ENCODE results near the gene ZNF580.

ZNF580 gene

DNA sequence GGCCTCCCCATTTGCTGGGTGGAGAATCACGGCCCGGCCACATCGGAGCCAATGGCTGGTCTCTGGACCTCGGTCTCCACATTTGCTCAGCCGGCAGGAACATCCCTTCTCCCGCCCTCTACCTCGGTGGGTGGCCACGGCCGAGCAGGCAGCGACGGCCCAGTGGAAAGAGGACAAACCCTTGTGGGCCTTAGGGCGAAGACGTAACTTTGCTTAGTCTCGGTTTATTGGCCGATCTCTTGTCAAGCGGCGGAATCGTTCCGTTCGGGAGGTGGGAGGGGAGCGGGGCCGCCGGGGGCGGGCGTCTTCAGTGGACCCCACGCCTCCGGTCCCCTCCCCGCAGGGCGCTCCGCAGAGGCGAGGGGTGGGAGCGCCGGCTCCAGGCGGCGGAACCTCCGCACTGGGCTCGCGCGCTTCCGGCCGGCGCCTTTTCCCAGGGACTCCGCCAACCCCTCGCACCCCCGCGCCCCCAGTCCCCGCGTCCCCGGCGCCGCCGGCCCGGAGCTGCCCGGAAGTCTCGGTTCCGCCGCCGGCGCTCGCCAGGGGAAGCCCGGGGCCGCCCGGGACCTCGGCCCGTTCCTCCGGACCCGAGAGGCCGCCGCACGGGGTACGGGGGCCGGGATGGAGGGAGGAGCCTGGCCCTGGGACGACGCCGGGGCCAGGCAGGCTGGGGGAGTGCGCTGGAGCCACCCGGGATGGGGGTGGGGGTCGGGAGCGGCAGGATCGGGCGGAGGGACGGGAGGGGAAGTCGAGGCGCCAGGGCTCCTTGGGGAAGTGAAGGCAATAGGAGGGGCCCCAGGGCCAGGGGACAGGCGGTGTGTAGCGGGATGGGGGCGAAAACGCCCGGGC is at the start of gene ZNF580:
TSS of gene ZNF580 (plus strand) at position 426 of the 849 bp plus-strand sequence. CDS start 1,507 bp downstream, outside the sequence.
- DNase-seq (ENCODE audit: low read depth in 2 of 2), result peak in 1 of 2 donors; percentile 59

DNA sequence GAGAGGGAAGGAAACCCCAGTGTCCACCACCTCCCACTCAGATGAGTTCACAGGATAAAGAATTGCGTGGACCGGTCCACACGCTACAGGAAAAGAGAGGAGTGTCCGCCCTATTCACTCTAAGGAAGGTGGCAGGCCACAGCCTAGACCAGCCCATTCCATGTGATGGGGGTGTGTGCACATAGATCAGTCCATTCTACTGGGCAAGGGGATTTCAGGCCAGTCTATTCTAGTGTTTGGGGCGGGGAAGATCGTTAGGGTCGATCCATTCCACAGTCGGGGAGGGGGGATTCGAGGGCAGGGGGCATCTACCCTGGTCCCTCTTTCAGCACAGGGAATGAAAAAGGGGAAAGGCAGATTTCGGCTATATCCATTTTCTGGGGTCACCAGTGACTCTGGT is 49.2 kb upstream of the ZNF580 start:
- DNase-seq (ENCODE audit: low read depth in 2 of 2), result no peak

GRCh38 chr19:55592391-55593090 is 48.3 kb upstream of the ZNF580 start:
- no peak for DNase-seq (ENCODE audit: low read depth in 2 of 2)

- DNase-seq (ENCODE audit: low read depth in 2 of 2), result no peak
Measured at GRCh38 chr19:55593096-55593772, 47.6 kb upstream of the ZNF580 start.

GRCh38 chr19:55594996-55595545 is 45.7 kb upstream of the ZNF580 start:
- no peak for DNase-seq (ENCODE audit: low read depth in 2 of 2)

GRCh38 chr19:55596304-55596703 is 44.5 kb upstream of the ZNF580 start:
- DNase-seq (ENCODE audit: low read depth in 2 of 2), result no peak

DNA sequence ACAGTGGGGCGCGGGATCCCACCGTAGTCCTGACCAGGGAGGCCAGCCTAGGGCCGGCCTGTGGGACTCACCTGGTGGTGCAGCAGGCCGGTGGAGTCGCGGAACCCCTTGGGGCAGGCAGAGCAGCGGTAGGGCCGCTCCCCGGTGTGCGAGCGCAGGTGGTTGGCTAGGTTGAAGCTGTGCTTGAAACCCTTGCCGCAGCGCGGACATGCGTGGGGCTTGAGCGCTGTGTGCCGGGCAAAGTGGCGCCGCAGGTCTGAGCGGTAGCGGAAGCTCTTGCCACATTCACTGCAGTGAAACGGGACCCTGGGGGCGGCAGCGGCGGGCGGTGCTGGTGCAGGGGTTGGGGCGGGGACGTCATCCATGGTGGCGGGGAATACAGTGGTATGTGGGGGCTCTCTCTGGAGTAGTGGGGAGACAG is 43.3 kb upstream of the ZNF580 start:
- no peak for DNase-seq (ENCODE audit: low read depth in 2 of 2)

DNA sequence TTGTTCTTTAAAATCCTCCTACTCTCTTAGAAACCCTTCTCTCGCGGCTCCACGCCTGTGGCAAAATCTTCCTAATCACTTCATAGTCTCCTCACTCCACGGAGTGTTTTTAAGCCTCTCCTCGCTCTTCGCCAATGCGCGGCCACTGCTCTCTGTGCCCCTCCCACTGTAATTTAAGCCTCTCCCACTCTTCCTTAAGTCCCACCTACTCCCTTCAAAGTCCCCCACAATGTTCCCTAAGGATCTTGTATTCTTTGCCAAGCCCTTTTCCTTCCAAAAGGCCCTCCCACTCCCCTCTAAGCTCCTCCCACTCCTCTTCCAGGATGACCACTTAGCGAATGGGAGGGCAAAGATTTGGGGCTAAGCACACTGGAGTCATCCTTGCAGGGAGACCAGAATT is 42.8 kb upstream of the ZNF580 start:
- DNase-seq (ENCODE audit: low read depth in 2 of 2), result no peak

GRCh38 chr19:55598719-55599467 is 41.9 kb upstream of the ZNF580 start:
- peak; percentile 81 to 82 for DNase-seq (ENCODE audit: low read depth in 2 of 2)

DNA sequence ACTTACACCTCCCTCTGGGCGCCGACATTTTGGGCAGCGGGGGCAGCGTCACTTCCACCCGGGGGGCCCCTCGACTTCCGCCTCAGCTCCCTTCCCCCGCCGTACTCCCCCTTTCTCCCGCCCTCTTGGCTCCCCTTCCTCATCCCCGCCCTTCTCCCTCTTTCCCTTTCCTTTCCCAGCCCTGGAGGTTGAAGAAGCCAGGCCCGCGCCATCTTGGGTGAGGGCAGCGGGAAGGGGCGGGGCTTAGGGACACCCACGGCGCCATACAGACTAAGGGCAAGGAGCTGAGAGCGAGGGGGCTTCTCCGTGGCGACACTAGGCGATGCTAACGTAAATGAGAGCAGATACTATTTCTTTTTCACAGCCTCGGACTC is 41.3 kb upstream of the ZNF580 start, which contains the start of gene FIZ1:
TSS of gene FIZ1 (minus strand) at position 50 of the 374 bp plus-strand sequence. CDS start 1,652 bp downstream, outside the sequence.
- DNase-seq (ENCODE audit: low read depth in 2 of 2), result peak; percentile 92 to 94

DNA sequence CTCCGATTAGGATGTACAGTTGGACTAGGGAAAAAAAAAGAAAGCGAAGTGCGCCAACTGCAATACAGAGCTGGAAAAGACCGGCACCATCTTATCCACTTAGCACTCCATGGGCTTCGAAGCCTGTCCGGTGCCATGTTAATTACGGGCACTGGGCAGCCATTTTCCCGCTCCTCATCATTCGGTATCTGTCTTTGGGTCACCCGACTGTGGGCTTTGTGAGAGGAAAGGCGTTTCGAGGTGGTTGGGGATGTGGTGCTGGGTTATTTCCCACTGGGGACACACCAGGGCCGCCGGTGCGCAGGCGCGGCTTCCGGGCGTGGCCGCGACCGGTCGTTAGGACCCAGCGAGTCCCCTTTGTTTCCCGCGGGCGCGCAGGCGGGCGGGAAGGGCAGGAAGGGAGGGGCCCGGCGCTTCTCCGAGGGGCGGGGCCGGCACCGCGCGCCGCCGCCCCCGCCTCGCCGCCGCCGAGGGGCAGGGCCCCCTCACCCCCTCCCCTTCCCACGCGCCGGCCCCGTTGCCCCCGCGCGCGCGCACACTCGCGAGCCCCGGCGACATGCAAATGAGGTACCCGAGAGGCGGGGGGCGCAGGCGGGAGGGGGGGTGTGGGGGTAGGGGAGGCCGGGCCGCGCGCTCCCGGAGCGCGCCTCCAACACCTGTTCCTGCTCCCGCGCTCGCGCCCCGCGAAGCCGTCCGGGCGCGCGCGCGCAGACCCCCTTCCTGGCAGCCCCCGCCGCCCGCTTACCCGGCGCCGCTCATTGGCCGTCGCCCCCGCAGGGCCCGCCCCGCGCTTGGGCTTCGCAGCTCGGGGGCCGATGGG is 40.8 kb upstream of the ZNF580 start, which contains the start of gene ZNF524:
TSS of gene ZNF524 (plus strand) at position 447 of the 820 bp plus-strand sequence. CDS start 1,825 bp downstream, outside the sequence.
- peak; percentile 77 to 81 for DNase-seq (ENCODE audit: low read depth in 2 of 2)

- no peak for DNase-seq (ENCODE audit: low read depth in 2 of 2)
Measured at GRCh38 chr19:55600662-55601028, 40.2 kb upstream of the ZNF580 start.

GRCh38 chr19:55601084-55601483 is 39.7 kb upstream of the ZNF580 start:
- DNase-seq (ENCODE audit: low read depth in 2 of 2), result no peak

DNA sequence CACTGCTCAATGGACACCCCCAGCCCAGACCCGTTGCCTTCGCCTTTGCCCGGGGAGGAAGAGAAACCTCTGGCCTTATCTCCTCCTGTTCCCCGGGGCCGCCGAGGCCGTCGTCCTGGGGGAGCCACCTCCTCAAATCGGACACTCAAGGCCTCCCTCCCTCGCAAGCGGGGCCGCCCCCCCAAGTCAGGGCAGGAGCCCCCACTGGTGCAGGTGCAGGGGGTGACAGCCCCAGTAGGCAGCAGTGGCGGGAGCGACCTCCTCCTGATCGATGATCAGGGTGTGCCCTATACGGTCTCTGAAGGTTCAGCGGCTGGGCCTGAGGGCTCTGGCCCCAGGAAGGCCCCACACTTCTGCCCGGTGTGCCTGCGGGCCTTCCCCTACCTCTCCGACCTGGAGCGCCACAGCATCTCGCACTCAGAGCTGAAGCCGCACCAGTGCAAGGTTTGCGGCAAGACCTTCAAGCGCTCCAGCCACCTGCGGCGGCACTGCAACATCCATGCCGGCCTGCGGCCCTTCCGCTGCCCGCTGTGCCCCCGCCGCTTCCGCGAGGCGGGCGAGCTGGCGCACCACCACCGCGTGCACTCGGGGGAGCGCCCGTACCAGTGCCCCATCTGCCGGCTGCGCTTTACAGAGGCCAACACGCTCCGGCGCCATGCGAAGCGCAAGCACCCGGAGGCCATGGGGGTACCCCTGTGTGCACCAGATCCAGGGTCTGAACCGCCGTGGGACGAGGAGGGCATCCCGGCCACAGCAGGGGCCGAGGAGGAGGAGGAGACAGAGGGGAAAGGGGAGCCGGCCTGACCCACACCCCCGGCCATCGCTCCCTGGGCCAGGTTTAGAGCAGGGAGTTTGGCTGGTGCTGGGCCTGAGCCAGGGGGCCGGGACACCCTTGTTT is 38.4 kb upstream of the ZNF580 start:
- no peak for DNase-seq (ENCODE audit: low read depth in 2 of 2)

- DNase-seq (ENCODE audit: low read depth in 2 of 2), result no peak
Measured at GRCh38 chr19:55603115-55603514, 37.7 kb upstream of the ZNF580 start.

GRCh38 chr19:55603581-55604292 is 37.1 kb upstream of the ZNF580 start:
- DNase-seq (ENCODE audit: low read depth in 2 of 2), result no peak

DNA sequence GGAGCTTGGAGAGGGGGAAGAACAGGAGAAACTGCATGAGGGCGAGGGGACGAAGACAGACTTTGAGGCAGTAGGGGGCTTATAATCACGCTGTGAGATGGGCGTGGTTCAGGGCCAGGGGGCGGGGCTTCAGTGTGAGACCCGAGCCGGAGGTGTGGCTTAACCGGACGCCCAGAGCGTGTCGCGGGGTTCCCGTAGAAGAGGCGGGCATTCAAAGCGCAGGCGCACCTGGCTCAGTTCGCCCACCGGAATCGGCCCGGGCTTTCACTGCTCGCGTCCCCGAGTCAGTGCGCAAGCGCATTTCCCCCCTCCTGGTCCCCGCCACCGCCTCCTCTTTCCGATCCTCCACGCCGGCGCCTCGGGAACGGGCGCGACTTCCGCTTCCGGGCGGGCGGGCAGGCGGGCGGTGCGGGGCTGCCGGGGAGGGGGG is 35.6 kb upstream of the ZNF580 start:
- DNase-seq (ENCODE audit: low read depth in 2 of 2), result peak; percentile 99

DNA sequence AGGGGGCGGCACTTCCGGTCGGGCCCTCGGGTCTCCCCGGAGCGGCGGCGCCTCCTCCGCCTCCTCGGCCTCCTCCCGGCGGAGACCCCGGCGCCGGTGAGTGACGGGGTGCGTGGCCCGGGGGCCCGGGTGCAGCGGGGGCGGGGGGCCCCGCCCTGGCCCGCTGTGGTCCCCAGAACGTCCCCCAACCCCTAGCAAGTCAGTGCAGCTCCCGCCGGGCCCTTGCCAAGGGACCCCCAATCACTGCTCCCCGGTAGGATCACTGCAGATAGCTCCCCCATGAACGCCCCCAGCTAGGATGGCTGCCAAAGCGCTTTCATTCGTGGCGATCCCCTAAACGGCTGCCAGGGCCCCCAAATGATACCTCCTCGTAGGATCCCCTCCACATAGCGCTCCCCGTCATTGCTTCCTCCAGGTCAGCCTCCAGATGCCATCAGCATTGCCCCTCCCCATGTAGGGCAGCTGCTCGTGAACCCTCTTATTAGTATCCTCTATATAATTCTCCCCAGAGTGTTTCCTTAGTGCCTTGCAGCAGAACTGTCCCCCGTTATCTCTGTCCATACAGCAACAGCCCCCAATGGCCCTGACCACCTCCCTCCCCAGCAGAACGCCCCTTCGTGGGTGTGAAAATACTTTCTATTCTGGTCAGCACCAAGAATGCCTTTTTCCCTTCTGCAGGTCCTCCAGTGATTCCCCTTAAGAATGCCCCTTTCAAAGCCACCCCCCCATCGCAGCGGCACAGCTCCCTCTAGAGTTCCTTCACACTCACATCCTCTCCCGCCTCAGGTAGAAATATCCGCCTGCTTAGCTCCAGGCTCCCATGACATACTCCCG is 34.9 kb upstream of the ZNF580 start, which contains the start of gene ZNF865:
TSS of gene ZNF865 (plus strand) at position 11 of the 834 bp plus-strand sequence. CDS start 7,972 bp downstream, outside the sequence.
- DNase-seq (ENCODE audit: low read depth in 2 of 2), result peak; percentile 61 to 62

Measured in stimulated activated CD8-positive, alpha-beta memory T cell treated with anti-CD3 and anti-CD28 coated beads, Interleukin-15, amount 100 ng/mL, for 48 hours (primary cell).